Stimulated activated naive B cell treated with anti-CD40 and anti-IgM and Interleukin-4, amounts not matched to agents 10 μg/mL and 1 μg/mL and 100 μg/mL, for 72 hours (primary cell): Measurements from ENCODE around the gene SCAPER.
"Not testable (repeated sequence)": the region's sequence is repeated elsewhere in the genome, so short reads cannot be mapped to it uniquely, and the experiment has no call there.

ENCODE experiments used
- ATAC-seq, 2 donors: fragments of 150-1000 bp; cut with Tn5 transposase; replicated peaks; 2 replicates each; pipeline ENCODE4 v1.10.0; 2021; ENCODE audit warnings: moderate library complexity in 1 of 2
- DNase-seq: peaks from one replicate; pipeline ENCODE4 v3.0.0; 2021
- H3K27ac Mint-ChIP-seq: one replicate; pipeline ENCODE4 v1.8.0; 2022; ENCODE audit warnings: mild to moderate bottlenecking, mixed read lengths
- H3K27me3 Mint-ChIP-seq, 2 donors: one replicate each; pipeline ENCODE4 v1.8.0; 2022; ENCODE audit warnings: mixed read lengths in 2 of 2
- H3K36me3 Mint-ChIP-seq, 2 donors: one replicate each; pipeline ENCODE4 v1.8.0; 2022; ENCODE audit warnings: mixed read lengths in 2 of 2, mild to moderate bottlenecking in 1 of 2
- H3K4me1 Mint-ChIP-seq, 2 donors: one replicate each; pipeline ENCODE4 v1.8.0; 2022; ENCODE audit warnings: mixed read lengths in 2 of 2, mild to moderate bottlenecking in 1 of 2
- H3K4me3 Mint-ChIP-seq, 2 donors: one replicate each; pipeline ENCODE4 v1.8.0; 2022; ENCODE audit warnings: mild to moderate bottlenecking in 2 of 2, mixed read lengths in 2 of 2, moderate library complexity in 1 of 2
- H3K9me3 Mint-ChIP-seq, 2 donors: one replicate each; pipeline ENCODE4 v1.8.0; 2022; ENCODE audit warnings: mixed read lengths in 2 of 2, mild to moderate bottlenecking in 1 of 2

Gene SCAPER

GRCh38 chr15:76310475-76311099 is 594.6 kb downstream of the SCAPER start:
- Mint-ChIP-seq H3K36me3 (peaks cover 3 to 8% of the 10 kb centered on the region in 2 donors), H3K9me3 (no peaks in the 10 kb centered on the region), H3K27ac (peak overlapping the region; percentile 97), H3K4me3 (peak overlapping the region; percentile 87 to 90), H3K4me1 (peaks cover 21 to 41% of the 10 kb centered on the region in 2 donors), H3K27me3 (peaks cover 0 to 6% of the 10 kb centered on the region in 2 donors)
- peak; percentile 10 to 17 for ATAC-seq
- no peak for DNase-seq

- ATAC-seq (no peak), DNase-seq (no peak)
- Mint-ChIP-seq H3K36me3 (peaks cover 8 to 13% of the 10 kb centered on the region in 2 donors), H3K9me3 (no peaks in the 10 kb centered on the region), H3K4me1 (peaks cover 24 to 46% of the 10 kb centered on the region in 2 donors), H3K27me3 (no peaks in the 10 kb centered on the region), H3K4me3 (peak overlapping the region; percentile 87 to 90), H3K27ac (peak overlapping the region; percentile 97)
These were observed 595.4 kb downstream of the SCAPER start for GRCh38 chr15:76309601-76310330.

GRCh38 chr15:76303909-76304308 is 601.2 kb downstream of the SCAPER start:
- Mint-ChIP-seq H3K4me3 (no peak overlapping the region), H3K9me3 (no peaks in the 10 kb centered on the region), H3K27ac (no peak overlapping the region), H3K27me3 (no peaks in the 10 kb centered on the region), H3K4me1 (peaks cover 18 to 33% of the 10 kb centered on the region in 2 donors), H3K36me3 (peaks cover 13 to 15% of the 10 kb centered on the region in 2 donors)
- ATAC-seq (no peak), DNase-seq (no peak)

DNA sequence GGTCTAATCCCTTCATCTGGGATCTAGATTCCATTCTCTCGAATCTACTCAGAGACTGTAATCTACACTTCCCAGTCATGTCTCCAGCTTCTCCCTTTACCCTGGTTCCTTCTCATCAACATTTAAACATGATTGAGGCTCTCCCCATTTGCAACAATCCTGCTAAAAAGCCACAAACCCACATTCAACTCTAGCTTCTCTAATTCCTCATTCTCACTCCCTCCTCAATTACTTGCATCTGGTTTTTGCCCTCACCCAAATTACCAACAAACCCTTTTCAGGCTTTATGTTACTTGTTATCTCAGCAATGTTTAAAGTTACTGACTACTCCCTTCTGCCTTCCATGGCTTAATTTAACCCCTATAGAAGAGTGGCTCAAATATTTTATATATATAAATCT is 605.4 kb downstream of the SCAPER start:
- Mint-ChIP-seq H3K27me3 (no peaks in the 10 kb centered on the region), H3K36me3 (peaks cover 8 to 9% of the 10 kb centered on the region in 2 donors), H3K9me3 (no peaks in the 10 kb centered on the region), H3K27ac (no peak overlapping the region), H3K4me1 (peaks cover 8 to 22% of the 10 kb centered on the region in 2 donors), H3K4me3 (no peak overlapping the region)
- ATAC-seq (no peak), DNase-seq (no peak)

DNA sequence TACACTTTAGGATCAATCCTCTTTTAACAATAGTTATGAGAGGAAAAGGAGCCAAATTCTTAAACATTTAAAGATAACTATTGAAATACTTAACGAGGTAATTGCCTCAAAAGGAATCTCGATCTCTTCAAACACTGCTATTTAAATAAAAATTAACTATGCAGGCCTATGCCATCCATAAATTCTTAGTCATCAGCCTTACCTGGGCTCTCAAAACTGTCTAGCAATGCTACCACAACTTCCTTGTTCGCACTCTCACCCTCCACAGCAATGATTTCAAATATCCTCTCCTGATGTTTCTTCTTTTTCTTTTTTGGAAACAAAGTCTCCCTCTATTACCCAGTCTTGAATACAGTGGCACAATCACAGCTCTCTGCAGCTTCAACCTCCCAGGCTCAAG is 606.2 kb downstream of the SCAPER start:
- no peak for DNase-seq
- no peaks in the 10 kb centered on the region for H3K27me3 Mint-ChIP-seq

GRCh38 chr15:76297951-76298350 is 607.2 kb downstream of the SCAPER start:
- not testable (repeated sequence) for H3K27me3 Mint-ChIP-seq, H3K9me3 Mint-ChIP-seq, ATAC-seq, DNase-seq, H3K27ac Mint-ChIP-seq, H3K4me3 Mint-ChIP-seq
- peaks cover 4 to 12% of the 10 kb centered on the region in 2 donors for H3K36me3 Mint-ChIP-seq
- peaks cover 9 to 27% of the 10 kb centered on the region in 2 donors for H3K4me1 Mint-ChIP-seq

More for the DNA sequence above, 606.2 kb downstream of the SCAPER start:
- Mint-ChIP-seq H3K9me3 (no peaks in the 10 kb centered on the region), H3K4me1 (peaks cover 8 to 24% of the 10 kb centered on the region in 2 donors), H3K36me3 (peaks cover 4 to 9% of the 10 kb centered on the region in 2 donors), H3K4me3 (no peak overlapping the region), H3K27ac (no peak overlapping the region)
- no peak for ATAC-seq
